ENCODE measurements around the gene STX17.

STX17 gene

GRCh38 chr9:99911600-99911999 is 5.1 kb downstream of the STX17 start:
- no peak for DNase-seq

- DNase-seq, result no peak
These were observed 10.2 kb downstream of the STX17 start for GRCh38 chr9:99916650-99917049.

GRCh38 chr9:99918134-99918533 is 11.7 kb downstream of the STX17 start:
- no peak for DNase-seq

- DNase-seq, result no peak
These were observed 13.5 kb downstream of the STX17 start for GRCh38 chr9:99919930-99920329.

- no peak for DNase-seq
These were observed 15.6 kb downstream of the STX17 start for GRCh38 chr9:99921875-99922710.

- DNase-seq, result no peak
These were observed 16.2 kb downstream of the STX17 start for GRCh38 chr9:99922711-99923030.

- DNase-seq, result no peak
These were observed 19.1 kb downstream of the STX17 start for GRCh38 chr9:99925541-99925940.

GRCh38 chr9:99929652-99930051 is 23.2 kb downstream of the STX17 start:
- DNase-seq, result no peak

- DNase-seq, result no peak
These were observed 24.8 kb downstream of the STX17 start for GRCh38 chr9:99931155-99931840.

- no peak for DNase-seq
These were observed 30.6 kb downstream of the STX17 start for GRCh38 chr9:99936947-99937587.

- DNase-seq, result no peak
These were observed 40.9 kb downstream of the STX17 start for GRCh38 chr9:99947395-99947794.

GRCh38 chr9:99948482-99948881 is 42.0 kb downstream of the STX17 start:
- no peak for DNase-seq

- DNase-seq, result no peak
These were observed 42.4 kb downstream of the STX17 start for GRCh38 chr9:99948896-99949295.

GRCh38 chr9:99953861-99954507 is 47.5 kb downstream of the STX17 start:
- no peak for DNase-seq

- DNase-seq, result no peak
These were observed 48.4 kb downstream of the STX17 start for GRCh38 chr9:99954819-99955218.

GRCh38 chr9:99955606-99956005 is 49.2 kb downstream of the STX17 start:
- no peak for DNase-seq

GRCh38 chr9:99962680-99963261 is 56.3 kb downstream of the STX17 start:
- DNase-seq, result peak; percentile 53

- no peak for DNase-seq
These were observed 57.9 kb downstream of the STX17 start for GRCh38 chr9:99964336-99964735.

GRCh38 chr9:99966001-99966400 is 59.5 kb downstream of the STX17 start:
- no peak for DNase-seq

GRCh38 chr9:99966716-99967115 is 60.3 kb downstream of the STX17 start:
- DNase-seq, result no peak

- no peak for DNase-seq
These were observed 61.0 kb downstream of the STX17 start for GRCh38 chr9:99967457-99967856.

GRCh38 chr9:99970481-99970880 is 64.0 kb downstream of the STX17 start:
- no peak for DNase-seq

GRCh38 chr9:99971410-99971809 is 65.0 kb downstream of the STX17 start:
- DNase-seq, result no peak

All from suppressor macrophage treated with lipopolysaccharide for 4 hours (primary cell).